Testis (tissue), 2 donors: ENCODE measurements around the gene SLC25A17.

ENCODE experiments used
- CTCF ChIP-seq, 3 experiments: fragments of 450-650 bp in 2 of 3; fragments of 200-600 bp in 1 of 3; sonication (generic) in 1 of 3; IDR thresholded peaks; one replicate each; pipeline ENCODE4 v1.5.1; 2016 to 2019; ENCODE audit warnings: antibody characterized with exemption in 3 of 3, mild to moderate bottlenecking in 2 of 3, moderate library complexity in 1 of 3
- POLR2A ChIP-seq: fragments of 450-650 bp; IDR thresholded peaks from one replicate; pipeline ENCODE4 v1.6.1; 2017; ENCODE audit warnings: antibody characterized with exemption, mild to moderate bottlenecking, moderate library complexity

GRCh38 chr22:40782521-40782920 lies 36.6 kb downstream of the SLC25A17 start:
- TF ChIP-seq CTCF (IDR thresholded peaks at IDR 0.05) (no peak), POLR2A (no peak)
